Endothelial cell of umbilical vein (primary cell): Measurements from ENCODE around the gene CUEDC1. TPM values are rescaled to one million over a fixed set of nuclear protein-coding genes. Genes with fewer than 3 reads are reported as not detected.

ENCODE experiments used
- BruUV-seq: library from RNA; stranded (reverse); fragments of 400-500 nt; replicated peaks from 2 replicates; lab custom pipeline; 2021; lab: Mats Ljungman, UMichigan
- CTCF ChIA-PET: fragments of 300-600, 350-600 bp; sonication (Branson Sonifier 250); formaldehyde crosslinking; loops from one replicate; lab custom pipeline; 2021; ENCODE audit warnings: antibody characterized with exemption, inconsistent platforms; lab: Charles Lee
- POLR2A ChIA-PET: fragments of 300-600, 350-600 bp; sonication (Branson Sonifier 250); formaldehyde crosslinking; loops from one replicate; lab custom pipeline; 2021; ENCODE audit warnings: antibody characterized with exemption, inconsistent platforms; lab: Charles Lee
- DNase-seq: peaks from one replicate; pipeline ENCODE4 v3.0.0-alpha.2; 2011; ENCODE audit warnings: low read depth, low spot score
- FAIRE-seq: peaks from 2 replicates; lab custom pipeline; 2011; peaks lifted over from hg19 to GRCh38; lab: Jason Lieb, UNC
- H2AFZ ChIP-seq: 2 replicates; pipeline ENCODE4 v1.6.0; 2012; ENCODE audit warnings: low read depth, low read length, control low read depth, inconsistent platforms
- H3K27ac ChIP-seq: 2 replicates; pipeline ENCODE4 v1.5.1; 2011; ENCODE audit warnings: low read depth, mild to moderate bottlenecking, control low read depth, low read length, moderate library complexity; ENCODE audit not compliant: insufficient read depth
- H3K27me3 ChIP-seq, 2 experiments: 2 replicates each; pipeline versions ENCODE4 v1.6.0 to v1.6.1; 2011; ENCODE audit warnings: low read length in 2 of 2, mixed read lengths in 1 of 2; ENCODE audit not compliant: control insufficient read depth in 2 of 2, insufficient read depth in 2 of 2
- H3K36me3 ChIP-seq, 2 experiments: 2 replicates in 1 of 2; 3 replicates in 1 of 2; pipeline ENCODE4 v1.5.1; 2011; ENCODE audit warnings: low read length in 2 of 2, mild to moderate bottlenecking in 1 of 2, moderate library complexity in 1 of 2; ENCODE audit not compliant: control insufficient read depth in 2 of 2, insufficient read depth in 2 of 2; ENCODE audit errors: extremely low read depth in 1 of 2
- H3K4me1 ChIP-seq: 3 replicates; pipeline ENCODE4 v1.5.1; 2011; ENCODE audit warnings: mild to moderate bottlenecking, low read length; ENCODE audit not compliant: control insufficient read depth, insufficient read depth; ENCODE audit errors: extremely low read depth
- H3K4me2 ChIP-seq: 2 replicates; pipeline ENCODE4 v1.6.1; 2011; ENCODE audit warnings: low read length, control low read depth, mixed read lengths; ENCODE audit not compliant: insufficient read depth
- H3K4me3 ChIP-seq, 3 experiments: fragments of 200-600 bp in 1 of 3; sonication (generic), shearing (Covaris generic) in 1 of 3; replicated peaks in 1 of 3; 2 replicates each; pipeline ENCODE4 v1.5.1; 2011 to 2016; ENCODE audit warnings: control low read depth in 3 of 3, low read length in 3 of 3, mild to moderate bottlenecking in 2 of 3, inconsistent platforms in 1 of 3, low read depth in 1 of 3, moderate library complexity in 1 of 3; ENCODE audit not compliant: insufficient read depth in 1 of 3
- H3K79me2 ChIP-seq: 2 replicates; pipeline ENCODE4 v1.6.0; 2012; ENCODE audit warnings: low read length, inconsistent platforms; ENCODE audit not compliant: control insufficient read depth, insufficient read depth
- H3K9ac ChIP-seq: replicated peaks from 2 replicates; pipeline ENCODE3; 2011; ENCODE audit warnings: low read length, control low read depth; ENCODE audit not compliant: insufficient read depth; ENCODE audit errors: extremely low read depth
- H3K9me1 ChIP-seq: replicated peaks from 3 replicates; pipeline ENCODE4 v1.6.0; 2011; ENCODE audit warnings: mild to moderate bottlenecking, low read length; ENCODE audit not compliant: control insufficient read depth, insufficient read depth; ENCODE audit errors: extremely low read depth
- H3K9me3 ChIP-seq: replicated peaks from 2 replicates; pipeline ENCODE4 v1.5.1; 2012; ENCODE audit warnings: low read length, inconsistent platforms; ENCODE audit not compliant: control insufficient read depth, insufficient read depth
- H4K20me1 ChIP-seq: replicated peaks from 2 replicates; pipeline ENCODE3; 2011; ENCODE audit warnings: mild to moderate bottlenecking, low read length; ENCODE audit not compliant: control insufficient read depth, insufficient read depth; ENCODE audit errors: extremely low read depth
- CTCF ChIP-seq, 2 donors: IDR thresholded peaks; 1 replicate in 1 of 2; 2 replicates in 1 of 2; pipeline ENCODE4 v1.5.1; 2011; ENCODE audit warnings: low read length in 2 of 2, mild to moderate bottlenecking in 2 of 2, moderate library complexity in 2 of 2, control low read depth in 1 of 2, inconsistent platforms in 1 of 2, low read depth in 1 of 2; ENCODE audit not compliant: insufficient read depth in 1 of 2; ENCODE audit errors: extremely low read depth in 1 of 2
- EZH2 ChIP-seq: IDR thresholded peaks from 2 replicates; pipeline ENCODE4 v1.6.1; 2012; ENCODE audit warnings: borderline replicate concordance, low read depth, mild to moderate bottlenecking, moderate library complexity, low read length, inconsistent platforms; ENCODE audit not compliant: severe bottlenecking
- FOS ChIP-seq: IDR thresholded peaks from 2 replicates; pipeline ENCODE4 v1.6.1; 2011; ENCODE audit warnings: mild to moderate bottlenecking, low read length, moderate library complexity, borderline replicate concordance; ENCODE audit not compliant: insufficient read depth
- GATA2 ChIP-seq: IDR thresholded peaks from 2 replicates; pipeline ENCODE4 v1.7.0; 2011; ENCODE audit warnings: low read depth, mild to moderate bottlenecking, moderate library complexity, mixed read lengths, low read length; ENCODE audit not compliant: insufficient read length, insufficient read depth
- JUN ChIP-seq: IDR thresholded peaks from 2 replicates; pipeline ENCODE4 v1.6.1; 2011; ENCODE audit warnings: borderline replicate concordance, low read depth; ENCODE audit not compliant: insufficient read length, insufficient read depth
- MAX ChIP-seq: IDR thresholded peaks from 2 replicates; pipeline ENCODE4 v1.6.1; 2011; ENCODE audit not compliant: insufficient read depth, insufficient read length
- MYC ChIP-seq: IDR thresholded peaks from one replicate; pipeline ENCODE4 v1.6.1; 2011; ENCODE audit warnings: mild to moderate bottlenecking, low read depth, low read length
- POLR2A ChIP-seq: IDR thresholded peaks from 2 replicates; pipeline ENCODE4 v1.6.1; 2012; ENCODE audit warnings: low read depth, mild to moderate bottlenecking, control low read depth, low read length
- POLR2AphosphoS5 ChIP-seq: IDR thresholded peaks from 2 replicates; pipeline ENCODE4 v1.6.1; 2012; ENCODE audit warnings: low read depth, mild to moderate bottlenecking, control low read depth, low read length, moderate library complexity; ENCODE audit not compliant: insufficient read depth
- dilution Hi-C: fragments of 300-500 bp; cut with MboI; formaldehyde crosslinking; loops from one replicate; pipeline ENCODE4 v1.15.0; 2019; ENCODE audit warnings: low sequenced_read_pairs; ENCODE audit not compliant: extremely low pct_ligation_motif_present
- intact Hi-C: fragments of 100-400 bp; cut with micrococcal nuclease; formaldehyde crosslinking; loops from one replicate; pipeline ENCODE4 v1.10.0; 2022
- polyA plus RNA-seq, 4 experiments: library from polyadenylated mRNA; depleted of rRNA in 3 of 4; stranded (reverse) in 3 of 4; unstranded in 1 of 4; fragments of >200 nt; gene quantifications; 2 replicates each; pipeline versions ENCODE4 v1.2.1 to v1.2.3, GENCODE V29; 2011 to 2012; ENCODE audit warnings: missing spikeins in 1 of 4
- total RNA-seq: library from RNA; stranded (reverse); gene quantifications from 2 replicates; pipeline ENCODE4 v1.2.3, GENCODE V29; 2021

Gene CUEDC1
- total and polyA plus RNA-seq, 2 donors (not counting 3 experiments of a cell fraction or from before 2014, with no cell fraction given): 15.8 to 27.7 TPM

GRCh38 chr17:57814421-57814820 is 140.8 kb downstream of the CUEDC1 start:
- FAIRE-seq: no peak
- dilution Hi-C loops (no loop called here), intact Hi-C loops (no loop called here)
- H3K9ac ChIP-seq: no peak overlapping the region
- DNase-seq: no peak
- ChIA-PET CTCF (interaction anchor here (0.6 to 2.1 kb wide), 4 partner anchors 9 to 67 kb away, joined by 3 to 8 read pairs (median 5); no protein-coding TSS in a partner anchor), POLR2A (no interaction called here)
- H3K4me1 ChIP-seq: no peaks in the 10 kb centered on the region
- no TSS peak for BruUV-seq
- no peak overlapping the region for H3K27ac ChIP-seq
- no peaks in the 10 kb centered on the region for H4K20me1 ChIP-seq
- H2AFZ ChIP-seq: no peak overlapping the region
- no peaks in the 10 kb centered on the region for H3K79me2 ChIP-seq
- H3K4me3 ChIP-seq: no peak overlapping the region
- no peak overlapping the region for H3K4me2 ChIP-seq
- TF ChIP-seq EZH2: no peak
- TF ChIP-seq JUN: no peak
- TF ChIP-seq GATA2: no peak
- no peak for TF ChIP-seq CTCF (IDR thresholded peaks at IDR 0.05; ENCODE audit: extremely low read depth in 1 of 2, insufficient read depth in 1 of 2, low read depth in 1 of 2, low read length in 2 of 2)
- no peak for TF ChIP-seq POLR2AphosphoS5
- TF ChIP-seq MAX: no peak
- no peak for TF ChIP-seq MYC
- no peak for TF ChIP-seq FOS
- no peak for TF ChIP-seq POLR2A
- H3K36me3 ChIP-seq: no peaks in the 10 kb centered on the region
- H3K9me1 ChIP-seq: no peaks in the 10 kb centered on the region
- no peaks in the 10 kb centered on the region for H3K9me3 ChIP-seq
- H3K27me3 ChIP-seq: peaks cover 0 to 9% of the 10 kb centered on the region in 2 experiments
